ENCODE results near the gene FBXL19.
A peak's percentile ranks its signal among the peaks of the same experiment; 100 is the strongest.
"Not testable (repeated sequence)": the region's sequence is repeated elsewhere in the genome, so short reads cannot be mapped to it uniquely, and the experiment has no call there.

Gene FBXL19

DNA sequence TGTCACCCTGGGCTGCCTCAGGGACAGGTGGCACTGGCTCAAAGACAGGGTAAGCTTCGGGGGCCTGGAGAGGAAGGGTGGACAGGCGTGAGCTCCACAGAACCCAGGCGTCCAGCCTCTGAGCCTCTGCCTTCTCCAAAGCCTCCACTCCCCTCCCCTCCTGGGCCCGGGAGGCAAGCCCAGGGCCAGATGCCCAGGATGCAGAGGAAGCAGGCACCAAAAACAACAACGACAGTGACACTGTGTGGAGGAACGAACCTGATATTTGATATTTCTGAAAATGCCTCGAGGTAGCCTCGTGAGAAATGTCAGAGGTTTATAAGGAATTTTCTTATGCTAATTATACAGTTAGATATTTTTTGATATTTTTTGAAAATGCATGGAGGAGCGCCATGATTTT is 35.4 kb upstream of the FBXL19 start:
- Histone ChIP-seq H3K36me3 (ENCODE audit: control insufficient read depth, low read depth, low read length) (peaks cover 15% of the 10 kb centered on the region), H3K9me3 (ENCODE audit: control insufficient read depth, low read depth, low read length) (no peaks in the 10 kb centered on the region), H3K4me3 (ENCODE audit: low read length) (no peak overlapping the region), H3K9ac (ENCODE audit: low read length) (no peak overlapping the region), H3K4me1 (ENCODE audit: control insufficient read depth, low read depth, low read length) (no peaks in the 10 kb centered on the region), H3K27ac (ENCODE audit: low read length) (no peak overlapping the region), H3K27me3 (ENCODE audit: control insufficient read depth, insufficient read depth, low read length) (no peaks in the 10 kb centered on the region)

DNA sequence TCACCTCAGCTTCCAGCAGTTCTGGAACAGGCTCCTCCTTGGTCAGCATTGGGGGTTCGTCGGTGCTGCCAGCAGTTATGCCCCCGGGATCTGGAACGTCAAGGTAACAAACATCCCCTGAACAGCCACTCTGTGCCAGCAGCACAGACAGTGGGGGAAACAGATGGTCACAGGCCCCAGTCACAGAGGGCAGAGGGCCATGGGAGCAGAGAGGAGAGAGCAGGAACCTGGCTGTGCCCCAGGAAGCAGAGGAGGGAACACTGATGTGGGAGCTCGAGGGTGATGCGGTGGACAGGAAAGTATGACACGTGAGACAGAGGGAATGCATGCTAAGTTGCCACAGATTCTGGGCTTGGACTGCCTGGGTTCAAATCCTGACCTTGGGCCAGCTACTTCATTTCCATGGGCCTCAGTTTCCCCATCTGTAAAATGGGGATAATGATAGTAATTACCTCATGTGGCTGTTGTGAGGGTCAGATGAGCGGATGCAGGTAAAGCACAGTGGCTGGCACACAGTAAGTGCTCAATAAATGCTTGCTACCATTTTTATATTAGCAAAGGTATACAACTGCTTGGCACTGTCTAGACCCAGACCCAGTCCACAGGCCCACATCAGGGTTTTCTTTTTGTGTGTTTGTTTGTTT is 34.4 kb upstream of the FBXL19 start:
- peaks cover 3% of the 10 kb centered on the region for H3K4me1 ChIP-seq (ENCODE audit: control insufficient read depth, low read depth, low read length)
- H3K36me3 ChIP-seq (ENCODE audit: control insufficient read depth, low read depth, low read length), result peaks cover 15% of the 10 kb centered on the region
- H3K27me3 ChIP-seq (ENCODE audit: control insufficient read depth, insufficient read depth, low read length), result no peaks in the 10 kb centered on the region
- H3K27ac ChIP-seq (ENCODE audit: low read length), result no peak overlapping the region
- H3K9me3 ChIP-seq (ENCODE audit: control insufficient read depth, low read depth, low read length), result no peaks in the 10 kb centered on the region
- H3K9ac ChIP-seq (ENCODE audit: low read length), result no peak overlapping the region
- no peak overlapping the region for H3K4me3 ChIP-seq (ENCODE audit: low read length)

DNA sequence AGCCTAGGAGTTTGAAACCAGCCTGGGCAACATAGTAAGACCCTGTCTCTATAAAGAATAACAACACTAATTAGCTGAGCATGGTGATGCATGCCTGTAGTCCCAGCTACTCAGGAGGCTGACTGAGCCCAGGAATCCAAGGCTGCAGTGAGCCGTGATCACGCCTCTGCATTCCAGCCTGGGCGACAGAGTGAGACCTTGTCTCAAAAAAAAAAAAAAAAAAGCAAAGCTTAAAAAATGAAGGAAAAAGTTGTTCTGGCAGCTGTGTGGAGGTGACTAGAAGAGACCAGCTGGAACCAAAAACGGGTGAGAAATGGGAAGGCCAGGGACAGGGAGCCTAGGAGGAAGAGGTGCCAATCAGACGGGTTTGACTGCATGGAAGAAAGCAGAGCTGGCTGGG is 33.7 kb upstream of the FBXL19 start:
- Histone ChIP-seq H3K36me3 (ENCODE audit: control insufficient read depth, low read depth, low read length) (peaks cover 14% of the 10 kb centered on the region), H3K27me3 (ENCODE audit: control insufficient read depth, insufficient read depth, low read length) (peaks cover 6% of the 10 kb centered on the region), H3K4me1 (ENCODE audit: control insufficient read depth, low read depth, low read length) (peaks cover 3% of the 10 kb centered on the region), H3K4me3 (ENCODE audit: low read length) (no peak overlapping the region), H3K9ac (ENCODE audit: low read length) (no peak overlapping the region), H3K9me3 (ENCODE audit: control insufficient read depth, low read depth, low read length) (no peaks in the 10 kb centered on the region), H3K27ac (ENCODE audit: low read length) (no peak overlapping the region)

DNA sequence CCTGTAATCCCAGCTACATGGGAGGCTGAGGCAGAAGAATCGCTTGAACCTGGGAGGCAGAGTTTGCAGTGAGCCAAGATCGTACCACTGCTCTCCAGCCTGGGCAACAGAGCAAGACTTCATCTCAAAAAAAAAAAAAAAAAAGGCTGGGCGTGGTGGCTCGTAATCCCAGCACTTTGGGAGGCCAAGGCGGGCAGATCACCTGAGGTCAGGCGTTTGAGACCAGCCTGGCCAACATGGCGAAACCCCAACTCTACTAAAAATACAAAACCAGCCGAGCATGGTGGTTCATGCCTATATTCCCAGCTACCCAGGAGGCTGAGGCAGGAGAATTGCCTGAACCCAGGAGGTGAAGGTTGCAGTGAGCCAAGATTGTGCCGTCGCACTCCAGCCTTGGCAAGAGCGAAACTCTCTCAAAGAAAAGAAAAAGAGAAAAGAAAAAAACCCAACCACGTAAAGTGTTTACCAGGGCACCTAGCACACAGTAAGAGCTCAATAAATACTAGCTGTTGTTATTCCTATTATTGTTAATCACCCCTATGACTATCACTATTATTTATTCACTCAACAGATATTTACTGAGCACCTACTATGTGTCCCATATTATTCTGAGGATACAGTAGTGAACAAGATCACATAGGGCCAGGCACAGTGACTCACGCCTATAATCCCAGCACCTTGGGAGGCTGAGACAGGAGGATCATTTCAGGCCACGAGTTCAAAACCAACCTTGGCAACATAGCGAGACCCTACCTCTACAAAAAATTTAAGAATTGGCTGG is 32.1 kb upstream of the FBXL19 start:
- H3K27me3 ChIP-seq (ENCODE audit: control insufficient read depth, insufficient read depth, low read length), result peaks cover 13% of the 10 kb centered on the region
- H3K4me1 ChIP-seq (ENCODE audit: control insufficient read depth, low read depth, low read length), result peaks cover 10% of the 10 kb centered on the region
- not testable (repeated sequence) for H3K36me3 ChIP-seq (ENCODE audit: control insufficient read depth, low read depth, low read length); H3K9ac ChIP-seq (ENCODE audit: low read length); H3K4me3 ChIP-seq (ENCODE audit: low read length); H3K27ac ChIP-seq (ENCODE audit: low read length); H3K9me3 ChIP-seq (ENCODE audit: control insufficient read depth, low read depth, low read length)

DNA sequence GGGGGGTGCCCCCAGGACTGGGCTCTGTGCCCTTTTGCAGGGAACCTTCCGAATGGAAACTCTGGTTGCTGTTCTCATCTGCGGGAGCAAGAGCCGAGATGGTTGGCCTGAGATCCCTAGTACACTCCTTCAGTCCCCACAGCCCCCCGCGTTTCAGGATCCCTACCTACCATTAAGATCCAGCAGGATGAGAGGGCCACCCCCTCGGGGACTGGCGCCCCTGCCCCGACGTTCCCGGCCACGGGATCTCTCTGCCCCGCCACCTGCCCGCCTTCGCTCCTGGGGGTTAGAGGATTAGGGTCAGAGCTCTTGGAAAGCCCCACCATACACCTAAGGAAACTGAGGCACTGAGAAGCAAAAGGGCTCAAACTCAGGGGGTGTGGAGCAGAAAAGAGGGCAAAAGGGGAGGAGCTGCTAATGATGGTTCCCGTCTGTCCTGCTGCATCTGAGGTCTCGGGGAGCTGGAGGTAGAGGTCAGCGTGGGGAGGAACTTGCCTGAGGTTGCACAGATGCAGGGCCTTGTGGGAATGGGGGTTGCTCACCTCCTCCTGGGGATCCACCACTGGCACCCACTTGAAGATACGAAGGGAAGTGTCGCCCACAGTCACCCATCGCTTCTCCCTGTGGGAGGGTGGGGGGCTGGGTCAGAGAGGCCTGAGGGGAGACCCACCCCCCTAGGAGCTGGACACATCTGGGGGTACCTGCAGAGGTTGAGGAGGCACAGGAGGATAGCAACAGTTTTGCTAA is 30.5 kb upstream of the FBXL19 start:
- Histone ChIP-seq H3K27ac (ENCODE audit: low read length) (no peak overlapping the region), H3K36me3 (ENCODE audit: control insufficient read depth, low read depth, low read length) (peaks cover 6% of the 10 kb centered on the region), H3K9ac (ENCODE audit: low read length) (no peak overlapping the region), H3K4me1 (ENCODE audit: control insufficient read depth, low read depth, low read length) (peaks cover 11% of the 10 kb centered on the region), H3K4me3 (ENCODE audit: low read length) (peak overlapping the region; percentile 79), H3K27me3 (ENCODE audit: control insufficient read depth, insufficient read depth, low read length) (peaks cover 13% of the 10 kb centered on the region), H3K9me3 (ENCODE audit: control insufficient read depth, low read depth, low read length) (no peaks in the 10 kb centered on the region)

DNA sequence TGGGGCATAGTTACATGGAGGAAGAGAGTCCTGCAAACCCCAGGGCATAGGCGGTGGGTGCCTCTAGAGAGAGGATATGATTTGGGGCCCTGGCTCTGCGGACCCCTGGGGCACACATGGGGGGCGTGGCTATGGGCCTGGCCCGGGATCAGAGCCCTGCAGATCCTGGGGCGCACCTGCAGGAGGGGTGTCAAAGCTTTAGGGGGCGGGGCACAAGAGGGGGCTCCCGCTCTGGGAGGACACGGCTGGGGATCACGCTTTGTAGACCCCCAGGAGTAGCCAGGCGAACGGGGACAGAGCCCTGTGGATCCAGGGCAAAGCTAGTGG is 30.0 kb upstream of the FBXL19 start:
- Histone ChIP-seq H3K4me3 (ENCODE audit: low read length) (peak overlapping the region; percentile 79), H3K9me3 (ENCODE audit: control insufficient read depth, low read depth, low read length) (no peaks in the 10 kb centered on the region), H3K27ac (ENCODE audit: low read length) (no peak overlapping the region), H3K9ac (ENCODE audit: low read length) (peak overlapping the region; percentile 51), H3K27me3 (ENCODE audit: control insufficient read depth, insufficient read depth, low read length) (peaks cover 13% of the 10 kb centered on the region), H3K4me1 (ENCODE audit: control insufficient read depth, low read depth, low read length) (peaks cover 11% of the 10 kb centered on the region), H3K36me3 (ENCODE audit: control insufficient read depth, low read depth, low read length) (peaks cover 6% of the 10 kb centered on the region)

DNA sequence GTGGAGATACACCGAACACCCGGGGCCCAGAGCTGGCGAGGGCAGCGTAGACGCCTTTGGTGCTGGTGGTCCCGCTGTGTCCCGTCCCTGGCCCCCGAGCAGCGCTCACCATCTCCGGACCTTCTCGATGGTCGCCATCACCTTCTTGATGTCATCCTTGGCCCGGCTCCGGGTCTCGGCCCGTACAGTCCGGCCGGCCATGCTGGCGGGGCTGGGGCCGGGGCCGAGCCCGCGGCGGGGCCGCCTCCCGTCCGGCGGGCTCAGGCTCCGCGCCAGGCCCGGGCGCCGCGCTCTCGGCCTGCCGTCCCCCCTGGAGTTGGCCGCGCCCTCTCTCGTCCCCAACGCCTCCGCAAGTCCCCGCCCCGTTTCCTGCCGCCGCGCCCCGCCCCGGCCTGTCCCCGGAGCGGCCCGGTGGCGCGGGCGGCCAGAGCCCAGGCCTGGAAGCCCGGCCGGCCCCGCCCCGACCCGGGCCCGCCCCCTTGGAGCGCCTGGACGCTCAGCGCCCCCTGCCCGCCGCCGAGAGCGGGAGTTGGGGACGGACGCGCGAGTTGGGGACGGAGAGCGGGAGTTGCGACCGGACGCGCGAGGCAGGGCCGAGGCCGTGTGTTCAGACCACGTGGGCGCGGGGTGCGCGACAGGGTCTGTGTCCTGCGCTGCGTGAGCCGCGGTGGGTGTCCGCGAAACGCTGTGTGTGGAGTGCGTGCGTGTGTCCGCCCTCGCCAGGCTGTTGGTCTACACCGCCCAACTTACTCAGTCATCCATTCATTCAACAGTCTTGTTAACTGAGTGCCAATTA is 29.4 kb upstream of the FBXL19 start, which contains the start of gene BCL7C:
TSS of gene BCL7C (minus strand) at position 334 of the 796 bp plus-strand sequence. CDS start at position 201, 133 bp downstream.
- no peaks in the 10 kb centered on the region for H3K9me3 ChIP-seq (ENCODE audit: control insufficient read depth, low read depth, low read length)
- no peak within 1 kb of the TSS for H3K27ac ChIP-seq (ENCODE audit: low read length)
- H3K4me3 ChIP-seq (ENCODE audit: low read length), result peak within 1 kb of the TSS; percentile 79
- H3K36me3 ChIP-seq (ENCODE audit: control insufficient read depth, low read depth, low read length), result peaks cover 4% of the 10 kb centered on the region
- H3K4me1 ChIP-seq (ENCODE audit: control insufficient read depth, low read depth, low read length), result peaks cover 11% of the 10 kb centered on the region
- peaks cover 13% of the 10 kb centered on the region for H3K27me3 ChIP-seq (ENCODE audit: control insufficient read depth, insufficient read depth, low read length)
- peak within 1 kb of the TSS; percentile 51 for H3K9ac ChIP-seq (ENCODE audit: low read length)

DNA sequence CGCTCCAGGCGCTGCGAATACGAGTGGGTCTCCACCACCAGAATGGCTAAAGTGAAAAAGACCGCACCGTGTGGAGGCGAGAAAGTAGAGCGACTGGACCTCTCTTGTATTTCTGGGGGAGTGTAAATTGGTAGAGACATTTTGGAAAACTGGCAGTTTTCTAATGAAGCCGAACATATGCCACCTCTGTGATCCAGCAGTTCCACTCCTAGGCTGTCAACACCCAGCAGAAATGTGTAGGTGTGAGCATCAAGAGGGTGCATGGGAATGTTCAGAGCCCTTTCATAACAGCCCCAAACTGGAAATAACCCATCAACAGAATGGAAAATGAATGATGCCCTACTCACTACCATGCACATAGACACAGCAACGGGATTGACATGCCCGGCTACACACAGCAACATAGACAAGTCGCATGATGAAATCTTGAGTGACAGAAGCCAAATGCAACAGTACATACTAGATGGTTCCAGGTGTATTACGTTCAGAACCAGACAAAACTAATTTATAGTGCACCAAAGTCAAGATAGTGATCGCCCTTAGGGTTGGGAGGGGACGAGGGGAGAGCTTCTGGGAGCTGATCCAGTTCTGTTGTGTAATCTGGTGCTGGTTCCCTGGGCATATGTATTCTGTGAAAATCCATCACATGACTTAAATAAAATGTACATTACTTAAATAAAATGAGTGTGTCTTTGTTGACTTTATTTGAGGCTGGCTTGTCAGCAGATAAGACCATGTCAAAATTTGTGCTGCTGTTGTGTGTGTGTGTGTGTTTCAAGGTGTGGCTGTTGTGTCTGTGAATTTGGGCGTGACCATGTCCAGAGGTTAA is 28.6 kb upstream of the FBXL19 start:
- no peaks in the 10 kb centered on the region for H3K36me3 ChIP-seq (ENCODE audit: control insufficient read depth, low read depth, low read length)
- H3K4me1 ChIP-seq (ENCODE audit: control insufficient read depth, low read depth, low read length), result peaks cover 11% of the 10 kb centered on the region
- peak overlapping the region; percentile 61 for H3K4me3 ChIP-seq (ENCODE audit: low read length)
- H3K27ac ChIP-seq (ENCODE audit: low read length), result no peak overlapping the region
- H3K9me3 ChIP-seq (ENCODE audit: control insufficient read depth, low read depth, low read length), result no peaks in the 10 kb centered on the region
- peaks cover 13% of the 10 kb centered on the region for H3K27me3 ChIP-seq (ENCODE audit: control insufficient read depth, insufficient read depth, low read length)
- peak overlapping the region; percentile 44 for H3K9ac ChIP-seq (ENCODE audit: low read length)

DNA sequence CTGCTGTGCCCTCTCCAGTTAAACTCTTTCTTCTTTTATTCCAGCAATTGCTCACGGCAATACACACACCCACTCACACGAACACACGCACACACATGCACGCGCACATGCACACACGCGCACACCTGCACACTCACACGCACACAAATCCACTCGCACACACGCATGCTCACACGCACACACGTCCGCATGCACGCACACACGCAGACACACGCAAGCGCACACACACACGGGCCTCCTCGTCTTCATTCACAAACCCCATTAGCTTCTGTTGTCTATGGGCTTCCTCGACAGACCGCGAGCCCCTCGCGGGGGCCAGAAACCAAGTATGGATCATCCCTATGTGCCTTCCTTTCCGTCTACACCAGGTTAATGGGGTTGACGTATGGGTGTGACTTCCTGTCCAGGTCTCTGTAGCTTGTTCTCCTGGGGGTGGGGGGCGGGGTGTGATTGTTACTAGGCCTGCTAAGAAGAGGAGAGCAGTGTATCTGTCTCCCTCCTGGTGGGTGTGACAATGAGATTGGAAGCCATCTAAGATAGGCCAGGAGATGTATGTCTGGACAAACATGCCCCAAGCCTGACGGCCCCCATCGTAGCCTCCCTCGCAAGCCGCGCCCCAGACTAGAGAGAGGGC is 27.6 kb upstream of the FBXL19 start:
- Histone ChIP-seq H3K4me1 (ENCODE audit: control insufficient read depth, low read depth, low read length) (peaks cover 11% of the 10 kb centered on the region), H3K4me3 (ENCODE audit: low read length) (peak overlapping the region; percentile 72), H3K9me3 (ENCODE audit: control insufficient read depth, low read depth, low read length) (no peaks in the 10 kb centered on the region), H3K27me3 (ENCODE audit: control insufficient read depth, insufficient read depth, low read length) (peaks cover 14% of the 10 kb centered on the region), H3K27ac (ENCODE audit: low read length) (no peak overlapping the region), H3K36me3 (ENCODE audit: control insufficient read depth, low read depth, low read length) (no peaks in the 10 kb centered on the region), H3K9ac (ENCODE audit: low read length) (no peak overlapping the region)

DNA sequence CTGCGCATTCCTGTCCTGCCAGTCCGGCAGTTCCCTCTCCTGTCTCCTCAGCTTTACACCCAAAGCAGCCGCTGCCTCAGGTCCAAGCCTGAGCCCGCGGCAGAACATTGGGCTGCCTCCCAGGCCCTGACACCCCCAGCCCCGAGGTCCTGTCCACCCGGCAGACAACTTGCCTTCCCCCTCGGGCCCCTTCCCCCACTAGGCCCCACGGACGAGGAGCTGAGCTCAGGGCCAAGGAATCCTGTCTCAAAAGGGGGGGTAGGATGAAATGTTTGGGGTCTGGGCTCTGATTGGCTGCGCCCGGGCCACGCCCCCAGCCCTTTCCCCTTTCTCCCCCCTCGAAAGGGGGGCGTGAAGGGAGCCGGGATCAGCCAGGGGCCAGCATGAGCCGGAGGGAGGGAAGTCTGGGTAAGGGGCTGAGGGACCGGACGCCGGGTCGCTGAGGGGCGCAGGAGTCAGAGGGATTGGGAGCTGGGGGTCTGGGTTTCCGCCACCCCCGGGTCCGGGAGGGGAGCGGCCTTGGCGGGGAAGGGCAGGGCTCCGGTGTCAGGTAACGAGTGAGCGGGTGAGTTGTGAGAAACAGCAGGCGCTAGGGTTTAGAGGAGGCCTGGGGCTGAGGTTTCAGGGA is 27.0 kb upstream of the FBXL19 start, which contains the start of gene CTF1:
TSS of gene CTF1 (plus strand) at position 354 of the 628 bp plus-strand sequence. CDS start at position 384, 30 bp downstream.
- Histone ChIP-seq H3K27ac (ENCODE audit: low read length) (peak within 1 kb of the TSS; percentile 21), H3K27me3 (ENCODE audit: control insufficient read depth, insufficient read depth, low read length) (peaks cover 20% of the 10 kb centered on the region), H3K4me3 (ENCODE audit: low read length) (peak within 1 kb of the TSS; percentile 72), H3K9me3 (ENCODE audit: control insufficient read depth, low read depth, low read length) (no peaks in the 10 kb centered on the region), H3K36me3 (ENCODE audit: control insufficient read depth, low read depth, low read length) (no peaks in the 10 kb centered on the region), H3K9ac (ENCODE audit: low read length) (peak within 1 kb of the TSS; percentile 56), H3K4me1 (ENCODE audit: control insufficient read depth, low read depth, low read length) (peaks cover 11% of the 10 kb centered on the region)

All from iPS-18a (cell line).